IPS-20b (cell line): Measurements from ENCODE around the gene PRDM2.

Experiments
- H3K27ac ChIP-seq: one replicate; pipeline ENCODE4 v1.5.1; 2013; ENCODE audit warnings: low read length
- H3K27me3 ChIP-seq: 2 replicates; pipeline ENCODE4 v1.6.1; 2013; ENCODE audit warnings: mild to moderate bottlenecking, low read length, inconsistent platforms; ENCODE audit not compliant: insufficient read depth
- H3K36me3 ChIP-seq: 2 replicates; pipeline ENCODE4 v1.6.1; 2013; ENCODE audit warnings: low read depth, mild to moderate bottlenecking, inconsistent platforms, low read length, moderate library complexity; ENCODE audit not compliant: insufficient read depth
- H3K4me1 ChIP-seq: 2 replicates; pipeline ENCODE4 v1.6.1; 2013; ENCODE audit warnings: mild to moderate bottlenecking, control low read depth, inconsistent platforms, low read length, moderate library complexity; ENCODE audit not compliant: insufficient read depth
- H3K4me3 ChIP-seq: 2 replicates; pipeline ENCODE4 v1.5.1; 2013; ENCODE audit warnings: mild to moderate bottlenecking, low read length, inconsistent platforms
- H3K9ac ChIP-seq: 2 replicates; pipeline ENCODE4 v1.6.1; 2013; ENCODE audit warnings: low read depth, mild to moderate bottlenecking, inconsistent platforms, low read length, moderate library complexity
- H3K9me3 ChIP-seq: 2 replicates; pipeline ENCODE4 v1.6.1; 2013; ENCODE audit warnings: mild to moderate bottlenecking, low read depth, low read length, inconsistent platforms; ENCODE audit not compliant: insufficient read depth

Gene PRDM2

GRCh38 chr1:13871413-13871812, 171.4 kb downstream of the PRDM2 start:
- Histone ChIP-seq H3K9me3 (no peaks in the 10 kb centered on the region), H3K27ac (no peak overlapping the region), H3K4me1 (no peaks in the 10 kb centered on the region), H3K36me3 (no peaks in the 10 kb centered on the region), H3K9ac (no peak overlapping the region), H3K4me3 (no peak overlapping the region), H3K27me3 (peaks cover 5% of the 10 kb centered on the region; the same call in 1 of the 2 replicates)

- H3K27ac ChIP-seq: no peak overlapping the region
- H3K36me3 ChIP-seq: no peaks in the 10 kb centered on the region
- no peak overlapping the region for H3K9ac ChIP-seq
- no peak overlapping the region for H3K4me3 ChIP-seq
- no peaks in the 10 kb centered on the region for H3K9me3 ChIP-seq
- peaks cover 5% of the 10 kb centered on the region; the same call in 1 of the 2 replicates for H3K27me3 ChIP-seq
- no peaks in the 10 kb centered on the region for H3K4me1 ChIP-seq
Observed at GRCh38 chr1:13871886-13872285, 171.9 kb downstream of the PRDM2 start.

- peaks cover 7% of the 10 kb centered on the region; the same call in 1 of the 2 replicates for H3K27me3 ChIP-seq
- H3K9me3 ChIP-seq: no peaks in the 10 kb centered on the region
- H3K9ac ChIP-seq: no peak overlapping the region
- H3K4me3 ChIP-seq: no peak overlapping the region
- H3K36me3 ChIP-seq: no peaks in the 10 kb centered on the region
- H3K4me1 ChIP-seq: no peaks in the 10 kb centered on the region
- no peak overlapping the region for H3K27ac ChIP-seq
Observed at GRCh38 chr1:13873032-13873431, 173.0 kb downstream of the PRDM2 start.
